Testis (tissue), 3 donors: ENCODE data around the gene PAXX. TPM values are rescaled to one million over a fixed set of nuclear protein-coding genes. Genes with fewer than 3 reads are reported as not detected.

Source experiments
- DNase-seq: peaks from one replicate; pipeline ENCODE4 v3.0.0-alpha.2; 2019
- H3K27ac ChIP-seq, 2 donors: fragments of 200-600 bp; sonication (generic); one replicate each; pipeline ENCODE4 v1.5.1; 2019
- H3K27me3 ChIP-seq: fragments of 200-600 bp; sonication (generic); one replicate; pipeline ENCODE4 v1.5.1; 2019
- H3K36me3 ChIP-seq: fragments of 200-600 bp; sonication (generic); one replicate; pipeline ENCODE4 v1.5.1; 2017; ENCODE audit warnings: low read depth; ENCODE audit errors: missing control alignments
- H3K4me1 ChIP-seq: fragments of 200-600 bp; sonication (generic); one replicate; pipeline ENCODE4 v1.5.1; 2019
- H3K4me3 ChIP-seq, 2 donors: fragments of 200-600 bp; sonication (generic); one replicate each; pipeline ENCODE4 v1.5.1; 2017 to 2019
- H3K9me3 ChIP-seq: fragments of 200-600 bp; sonication (generic); one replicate; pipeline ENCODE4 v1.5.1; 2017
- POLR2A ChIP-seq: fragments of 450-650 bp; IDR thresholded peaks from one replicate; pipeline ENCODE4 v1.6.1; 2017; ENCODE audit warnings: antibody characterized with exemption, mild to moderate bottlenecking, moderate library complexity
- WGBS, 2 donors: methylation state at CpG; one replicate each; pipeline ENCODE4 v1.1.5; 2018; 5-methylcytosine and 5-hydroxymethylcytosine counted together
- intact Hi-C: fragments of 100-400 bp; cut with DNase I; formaldehyde crosslinking; loops from one replicate; pipeline ENCODE4 v1.15.1; 2023; ENCODE audit warnings: low total_unique reads
- polyA plus RNA-seq: library from polyadenylated mRNA; stranded (reverse); fragments of 350-450 nt; fragmentation: Illumina TruSeq; extraction: RNeasy Lipid Tissue Mini Kit (QIAGEN cat#74804); gene quantifications from one replicate; pipeline ENCODE4 v1.2.3, GENCODE V29; 2014; ENCODE audit warnings: low read depth, low replicate concordance; ENCODE audit not compliant: insufficient read depth
- total RNA-seq, 2 donors: library from RNA; depleted of rRNA; stranded (reverse); fragments of >200 nt; gene quantifications; one replicate each; pipeline ENCODE4 v1.2.3, GENCODE V29; 2016
- TF ChIP-seq, protein P1 (sequence below), 3 experiments: fragments of 450-650 bp in 2 of 3; fragments of 200-600 bp in 1 of 3; sonication (generic) in 1 of 3; IDR thresholded peaks; one replicate each; pipeline ENCODE4 v1.5.1; 2016 to 2019; ENCODE audit warnings: antibody characterized with exemption in 3 of 3, mild to moderate bottlenecking in 2 of 3, moderate library complexity in 1 of 3

Gene PAXX
- total and polyA plus RNA-seq, 3 donors from 2014 or later = 25.9 to 56.6 (median 47.8) TPM

DNA sequence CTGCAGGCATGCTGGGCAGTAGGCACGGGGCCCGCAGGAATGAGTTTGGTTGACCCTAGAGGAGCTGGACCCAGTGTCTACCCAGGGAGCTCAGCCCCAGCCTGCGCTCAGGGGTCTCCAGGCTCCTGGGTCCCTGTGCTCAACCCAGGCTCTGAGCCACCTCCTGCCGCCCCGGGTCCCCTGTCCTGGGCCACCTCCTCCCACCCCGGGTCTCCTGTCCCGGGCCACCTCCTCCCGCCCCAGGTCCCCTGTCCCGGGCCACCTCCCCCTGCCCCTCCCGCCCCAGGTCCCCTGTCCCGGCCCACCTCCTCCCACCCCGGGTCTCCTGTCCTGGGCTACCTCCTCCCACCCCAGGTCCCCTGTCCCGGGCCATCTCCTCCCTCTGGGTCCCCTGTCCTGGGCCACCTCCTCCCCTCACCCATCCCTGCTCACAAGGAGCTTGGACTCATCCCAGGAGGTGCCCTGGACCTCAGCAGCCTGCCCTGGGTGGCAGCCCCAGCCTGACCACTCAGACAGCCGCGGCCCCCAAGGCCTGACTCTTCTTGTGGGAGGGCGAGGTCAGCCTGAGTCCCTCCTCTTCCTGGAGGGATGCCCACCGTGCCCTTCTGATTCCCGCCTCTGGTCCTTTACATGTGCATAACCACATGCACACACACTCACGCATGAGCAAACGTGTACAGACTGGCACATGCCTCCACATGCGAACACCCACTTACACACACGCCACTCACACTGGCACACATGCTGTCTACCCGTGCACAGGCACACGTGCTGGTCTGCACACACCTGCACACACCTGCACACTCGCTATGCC lies 37.7 kb upstream of the PAXX start:
- TF ChIP-seq POLR2A = no peak
- TF ChIP-seq, protein P1, sequence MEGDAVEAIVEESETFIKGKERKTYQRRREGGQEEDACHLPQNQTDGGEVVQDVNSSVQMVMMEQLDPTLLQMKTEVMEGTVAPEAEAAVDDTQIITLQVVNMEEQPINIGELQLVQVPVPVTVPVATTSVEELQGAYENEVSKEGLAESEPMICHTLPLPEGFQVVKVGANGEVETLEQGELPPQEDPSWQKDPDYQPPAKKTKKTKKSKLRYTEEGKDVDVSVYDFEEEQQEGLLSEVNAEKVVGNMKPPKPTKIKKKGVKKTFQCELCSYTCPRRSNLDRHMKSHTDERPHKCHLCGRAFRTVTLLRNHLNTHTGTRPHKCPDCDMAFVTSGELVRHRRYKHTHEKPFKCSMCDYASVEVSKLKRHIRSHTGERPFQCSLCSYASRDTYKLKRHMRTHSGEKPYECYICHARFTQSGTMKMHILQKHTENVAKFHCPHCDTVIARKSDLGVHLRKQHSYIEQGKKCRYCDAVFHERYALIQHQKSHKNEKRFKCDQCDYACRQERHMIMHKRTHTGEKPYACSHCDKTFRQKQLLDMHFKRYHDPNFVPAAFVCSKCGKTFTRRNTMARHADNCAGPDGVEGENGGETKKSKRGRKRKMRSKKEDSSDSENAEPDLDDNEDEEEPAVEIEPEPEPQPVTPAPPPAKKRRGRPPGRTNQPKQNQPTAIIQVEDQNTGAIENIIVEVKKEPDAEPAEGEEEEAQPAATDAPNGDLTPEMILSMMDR (IDR thresholded peaks at IDR 0.05) = no peak
- intact Hi-C loops = no loop called here
- WGBS, 2 donors = 91% methylated on average over 19 to 25 of the region's 25 CpGs

DNA sequence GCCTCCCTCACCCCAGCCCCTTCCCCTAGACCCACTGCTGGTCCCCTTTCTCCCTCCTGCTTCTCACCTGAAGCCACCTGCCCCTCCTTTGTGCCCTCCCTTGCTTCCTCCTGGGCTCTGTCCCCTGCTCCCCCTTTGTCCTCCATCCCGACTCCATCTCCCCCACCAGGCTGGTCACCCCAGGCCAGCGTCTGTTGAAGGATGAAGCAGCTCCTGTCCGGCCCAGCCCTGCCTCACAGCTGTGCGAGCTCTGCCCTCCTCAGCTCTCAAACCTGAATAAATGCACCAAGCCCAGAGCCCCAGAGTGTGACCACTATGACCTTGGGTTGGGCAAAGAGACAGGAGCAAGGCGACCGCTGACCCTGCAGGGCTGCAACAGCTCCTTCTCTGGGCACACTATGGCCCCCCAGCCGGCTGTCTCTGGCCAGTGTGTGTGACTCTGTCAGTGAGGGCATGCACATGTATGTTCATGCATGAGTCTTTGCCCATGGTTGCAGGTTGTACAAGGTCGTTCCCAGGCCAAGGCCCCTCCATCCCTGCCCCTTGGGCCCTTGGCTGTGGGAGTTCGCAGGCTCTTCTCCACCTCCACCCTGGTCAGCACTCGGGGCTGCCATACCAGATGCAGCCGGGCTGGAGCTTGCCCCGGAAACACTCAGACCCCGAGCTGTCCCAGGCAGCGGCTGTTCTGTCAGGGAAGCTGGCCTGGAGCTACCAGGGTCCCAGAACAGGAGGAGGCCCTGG lies 36.9 kb upstream of the PAXX start:
- intact Hi-C loops = no loop called here
- no peaks in the 10 kb centered on the region for H3K9me3 ChIP-seq
- DNase-seq = no peak
- H3K27me3 ChIP-seq = no peaks in the 10 kb centered on the region
- no peaks in the 10 kb centered on the region for H3K36me3 ChIP-seq
- H3K4me1 ChIP-seq = peaks cover 42% of the 10 kb centered on the region
- no peak overlapping the region for H3K4me3 ChIP-seq
- WGBS, 2 donors = 74 to 88% methylated on average over 9 to 14 of the region's 14 CpGs
- no peak overlapping the region for H3K27ac ChIP-seq
- TF ChIP-seq, protein P1 (IDR thresholded peaks at IDR 0.05) = no peak
- TF ChIP-seq POLR2A = no peak

More for the DNA sequence above, 37.7 kb upstream of the PAXX start:
- H3K27me3 ChIP-seq = no peaks in the 10 kb centered on the region
- peaks cover 40% of the 10 kb centered on the region for H3K4me1 ChIP-seq
- DNase-seq = no peak
- peak overlapping the region in 1 of 2 donors; percentile 24 for H3K27ac ChIP-seq
- no peak overlapping the region for H3K4me3 ChIP-seq
- H3K36me3 ChIP-seq = no peaks in the 10 kb centered on the region
- no peaks in the 10 kb centered on the region for H3K9me3 ChIP-seq

DNA sequence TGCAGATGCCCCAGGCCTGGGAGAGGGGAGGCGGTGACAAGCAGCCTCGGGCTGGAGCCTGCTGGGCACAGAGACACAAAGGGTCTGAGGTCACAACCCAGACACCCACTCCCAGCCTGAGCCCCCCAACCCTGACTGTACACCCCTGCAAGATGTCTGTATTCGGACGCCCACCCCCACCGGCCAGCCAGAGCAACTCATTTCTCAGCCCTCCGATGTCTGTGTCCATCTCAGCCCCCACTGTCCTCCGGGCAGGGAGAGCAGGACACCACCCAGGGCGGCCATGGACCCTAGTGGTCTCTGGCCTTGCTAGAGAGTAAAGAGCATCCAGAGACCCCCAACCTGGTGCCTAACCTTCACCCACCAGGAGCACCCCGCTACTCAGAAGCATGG lies 36.3 kb upstream of the PAXX start:
- WGBS, 2 donors = 94 to 100% methylated on average over 3 to 9 of the region's 9 CpGs
- TF ChIP-seq, protein P1 (IDR thresholded peaks at IDR 0.05) = no peak
- TF ChIP-seq POLR2A = no peak
- peaks cover 37% of the 10 kb centered on the region for H3K4me1 ChIP-seq
- H3K27me3 ChIP-seq = no peaks in the 10 kb centered on the region
- intact Hi-C loops = no loop called here
- H3K36me3 ChIP-seq = no peaks in the 10 kb centered on the region
- DNase-seq = no peak
- H3K9me3 ChIP-seq = no peaks in the 10 kb centered on the region
- no peak overlapping the region for H3K27ac ChIP-seq
- no peak overlapping the region for H3K4me3 ChIP-seq

DNA sequence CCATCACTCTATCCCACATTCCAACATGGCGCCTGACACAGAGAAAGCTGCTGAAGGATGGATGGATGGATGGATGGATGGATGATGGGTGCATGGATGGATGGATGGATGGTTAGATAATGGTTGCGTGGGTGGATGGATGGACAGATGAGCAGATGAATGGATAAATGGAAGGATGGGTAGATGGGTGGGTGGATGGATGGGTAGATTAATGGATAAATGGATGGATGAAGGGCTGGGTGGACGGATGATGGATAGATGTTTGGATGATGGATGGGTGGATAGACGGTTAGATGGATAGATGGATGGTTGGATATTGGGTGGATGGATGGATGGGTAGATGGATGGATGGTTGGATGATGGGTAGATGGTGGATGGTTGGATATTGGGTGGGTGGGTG lies 35.6 kb upstream of the PAXX start:
- DNase-seq = no peak
- intact Hi-C loops = no loop called here
- WGBS, 2 donors = 96 to 100% methylated on average over 4 of the region's 4 CpGs
- TF ChIP-seq, protein P1 (IDR thresholded peaks at IDR 0.05) = no peak
- no peak for TF ChIP-seq POLR2A
- no peaks in the 10 kb centered on the region for H3K27me3 ChIP-seq
- peaks cover 38% of the 10 kb centered on the region for H3K4me1 ChIP-seq
- H3K36me3 ChIP-seq = no peaks in the 10 kb centered on the region
- no peak overlapping the region for H3K27ac ChIP-seq
- no peaks in the 10 kb centered on the region for H3K9me3 ChIP-seq
- H3K4me3 ChIP-seq = no peak overlapping the region
